WTC11 (cell line): ENCODE measurements around the gene LGALS1. TPM values are rescaled to one million over a fixed set of nuclear protein-coding genes. Genes with fewer than 3 reads are reported as not detected.

Source experiments
- ATAC-seq: fragments of 200-7000 bp; cut with Tn5 transposase; 2 replicates; pipeline ENCODE4 v1.10.0; 2021; ENCODE audit warnings: mild to moderate bottlenecking, moderate library complexity
- CTCF ChIA-PET: fragments of 300-600 bp; sonication (Branson Sonifier 250); formaldehyde crosslinking; loops from one replicate; lab custom pipeline; 2021; ENCODE audit warnings: antibody characterized with exemption; lab: Charles Lee
- POLR2A ChIA-PET: fragments of 350-600 bp; sonication (Branson Sonifier 250); formaldehyde crosslinking; loops from one replicate; lab custom pipeline; 2021; ENCODE audit warnings: antibody characterized with exemption; lab: Charles Lee
- DNase-seq: peaks from one replicate; pipeline ENCODE4 v3.0.0; 2021; ENCODE audit warnings: low spot score
- H3K27ac Mint-ChIP-seq: 2 replicates; pipeline ENCODE4 v1.8.0; 2021; ENCODE audit warnings: mixed read lengths
- H3K27me3 Mint-ChIP-seq: 2 replicates; pipeline ENCODE4 v1.8.0; 2021; ENCODE audit warnings: low read depth, mild to moderate bottlenecking, moderate library complexity, mixed read lengths
- H3K36me3 Mint-ChIP-seq: 2 replicates; pipeline ENCODE4 v1.8.0; 2021; ENCODE audit warnings: mixed read lengths
- H3K4me1 Mint-ChIP-seq: 2 replicates; pipeline ENCODE4 v1.8.0; 2022; ENCODE audit warnings: mixed read lengths
- H3K4me3 Mint-ChIP-seq: 2 replicates; pipeline ENCODE4 v1.8.0; 2021; ENCODE audit warnings: mild to moderate bottlenecking, moderate library complexity, mixed read lengths
- H3K9me3 Mint-ChIP-seq: 2 replicates; pipeline ENCODE4 v1.8.0; 2021; ENCODE audit warnings: mixed read lengths
- ATF1 ChIP-seq: sonication (generic); formaldehyde crosslinking; IDR thresholded peaks from 2 replicates; pipeline ENCODE4 v1.8.1; 2023; ENCODE audit warnings: mild to moderate bottlenecking, moderate library complexity, missing genetic modification reagents
- ATF3 ChIP-seq: sonication (generic); formaldehyde crosslinking; conservative IDR thresholded peaks from 2 replicates; pipeline ENCODE4 v1.8.1; 2022; ENCODE audit warnings: mild to moderate bottlenecking, missing genetic modification reagents
- ATF6 ChIP-seq: sonication (generic); formaldehyde crosslinking; IDR thresholded peaks from 2 replicates; pipeline ENCODE4 v1.8.1; 2023; ENCODE audit warnings: mild to moderate bottlenecking, missing genetic modification reagents
- CREB1 ChIP-seq: sonication (generic); formaldehyde crosslinking; IDR thresholded peaks from 2 replicates; pipeline ENCODE4 v1.8.0; 2023; ENCODE audit warnings: mild to moderate bottlenecking, missing genetic modification reagents
- CREM ChIP-seq: sonication (generic); formaldehyde crosslinking; IDR thresholded peaks from 2 replicates; pipeline ENCODE4 v1.8.1; 2022; ENCODE audit warnings: mild to moderate bottlenecking, missing genetic modification reagents, moderate library complexity
- E2F4 ChIP-seq: sonication (generic); formaldehyde crosslinking; IDR thresholded peaks from 2 replicates; pipeline ENCODE4 v1.8.1; 2022; ENCODE audit warnings: low read depth, mild to moderate bottlenecking, moderate library complexity, missing genetic modification reagents, borderline replicate concordance
- E2F5 ChIP-seq: sonication (generic); formaldehyde crosslinking; IDR thresholded peaks from 2 replicates; pipeline ENCODE4 v1.8.1; 2022; ENCODE audit warnings: mild to moderate bottlenecking, moderate library complexity, missing genetic modification reagents
- FOXK1 ChIP-seq: sonication (generic); formaldehyde crosslinking; IDR thresholded peaks from 2 replicates; pipeline ENCODE4 v1.8.0; 2022; ENCODE audit warnings: mild to moderate bottlenecking, moderate library complexity, missing genetic modification reagents
- IRF2 ChIP-seq: sonication (generic); formaldehyde crosslinking; IDR thresholded peaks from 2 replicates; pipeline ENCODE4 v1.8.0; 2022; ENCODE audit warnings: low read depth, missing genetic modification reagents, borderline replicate concordance
- JUN ChIP-seq: sonication (generic); formaldehyde crosslinking; IDR thresholded peaks from 2 replicates; pipeline ENCODE4 v1.8.0; 2023; ENCODE audit warnings: mild to moderate bottlenecking, missing genetic modification reagents
- MYBL2 ChIP-seq: sonication (generic); formaldehyde crosslinking; IDR thresholded peaks from 2 replicates; pipeline ENCODE4 v1.8.1; 2023; ENCODE audit warnings: mild to moderate bottlenecking, moderate library complexity, missing genetic modification reagents
- NFE2L1 ChIP-seq: sonication (generic); formaldehyde crosslinking; IDR thresholded peaks from 2 replicates; pipeline ENCODE4 v1.8.1; 2023; ENCODE audit warnings: missing genetic modification reagents
- NFYB ChIP-seq: sonication (generic); formaldehyde crosslinking; conservative IDR thresholded peaks from 2 replicates; pipeline ENCODE4 v1.8.0; 2022; ENCODE audit warnings: low read depth, missing genetic modification reagents
- SMAD4 ChIP-seq: sonication (generic); formaldehyde crosslinking; IDR thresholded peaks from 2 replicates; pipeline ENCODE4 v1.8.0; 2022; ENCODE audit warnings: mild to moderate bottlenecking, missing genetic modification reagents
- SOX15 ChIP-seq: fragments of 250-450 bp; sonication (Bioruptor Pico); IDR thresholded peaks from 2 replicates; pipeline ENCODE4 v1.9.0; 2021; ENCODE audit warnings: mild to moderate bottlenecking
- STAT6 ChIP-seq: sonication (generic); formaldehyde crosslinking; conservative IDR thresholded peaks from 2 replicates; pipeline ENCODE4 v1.8.1; 2023; ENCODE audit warnings: mild to moderate bottlenecking, low read depth, missing genetic modification reagents, moderate library complexity
- TCF7 ChIP-seq: sonication (generic); formaldehyde crosslinking; IDR thresholded peaks from 2 replicates; pipeline ENCODE4 v1.8.0; 2022; ENCODE audit warnings: mild to moderate bottlenecking, low read depth, missing genetic modification reagents, moderate library complexity
- TEAD4 ChIP-seq: sonication (generic); formaldehyde crosslinking; IDR thresholded peaks from 2 replicates; pipeline ENCODE4 v1.8.0; 2022; ENCODE audit warnings: mild to moderate bottlenecking, missing genetic modification reagents
- ZBTB21 ChIP-seq: sonication (generic); formaldehyde crosslinking; IDR thresholded peaks from 2 replicates; pipeline ENCODE4 v1.8.1; 2023; ENCODE audit warnings: mild to moderate bottlenecking, missing genetic modification reagents, borderline replicate concordance
- ZMAT4 ChIP-seq: fragments of 250-450 bp; sonication (Bioruptor Pico); IDR thresholded peaks from 2 replicates; pipeline ENCODE4 v1.9.0; 2021; ENCODE audit warnings: mild to moderate bottlenecking
- ZNF121 ChIP-seq: sonication (generic); formaldehyde crosslinking; IDR thresholded peaks from 2 replicates; pipeline ENCODE4 v1.8.0; 2023; ENCODE audit warnings: missing genetic modification reagents
- ZNF232 ChIP-seq: sonication (generic); formaldehyde crosslinking; IDR thresholded peaks from 2 replicates; pipeline ENCODE4 v1.8.0; 2022; ENCODE audit warnings: mild to moderate bottlenecking, missing genetic modification reagents
- ZNF416 ChIP-seq: fragments of 250-450 bp; sonication (Bioruptor Pico); IDR thresholded peaks from 2 replicates; pipeline ENCODE4 v1.9.0; 2021; ENCODE audit warnings: mild to moderate bottlenecking, inconsistent platforms
- ZNF423 ChIP-seq: fragments of 250-450 bp; sonication (Bioruptor Pico); IDR thresholded peaks from 2 replicates; pipeline ENCODE4 v2.1.2; 2022; ENCODE audit warnings: mild to moderate bottlenecking, moderate library complexity
- total RNA-seq: library from RNA; stranded (reverse); gene quantifications from 3 replicates; pipeline ENCODE4 v1.2.3, GENCODE V29; 2021

The LGALS1 gene
- total RNA-seq, 1 experiment from 2014 or later, result 17.3 TPM

- TF ChIP-seq E2F5 (CRISPR knock-in tag) (0 out of 2 replicates have a peak, but pooled peaks have one; percentile 6), JUN (peak; percentile 62; the same call in 1 of the 2 replicates), MYBL2 (0 out of 2 replicates have a peak, but pooled peaks have one; percentile 9), NFYB (CRISPR knock-in tag) (peak; percentile 34; the same call in 1 of the 2 replicates), ZNF121 (CRISPR knock-in tag) (peak; percentile 95; the same call in 1 of the 2 replicates), NFE2L1 (CRISPR knock-in tag) (peak; percentile 26; the same call in 1 of the 2 replicates), ZNF232 (CRISPR knock-in tag) (0 out of 2 replicates have a peak, but pooled peaks have one; percentile 51), FOXK1 (CRISPR knock-in tag) (peak; percentile 47; the same call in 1 of the 2 replicates)
- TF ChIP-seq, all 79 proteins: peak for 22
These were observed 10.9 kb downstream of the LGALS1 start, which contains the start of gene NOL12 (continued) for GRCh38 chr22:37686002-37686982.

GRCh38 chr22:37690407-37690806 lies 15.0 kb downstream of the LGALS1 start:
- Mint-ChIP-seq H3K36me3 (peaks cover 33% of the 10 kb centered on the region), H3K27me3 (no peaks in the 10 kb centered on the region), H3K9me3 (no peaks in the 10 kb centered on the region), H3K27ac (no peak overlapping the region)
- DNase-seq, result no peak
- POLR2A ChIA-PET, result no interaction called here
- no peak for TF ChIP-seq ZMAT4 (CRISPR knock-in tag)
- no peak for TF ChIP-seq CREB1
- no peak for TF ChIP-seq ZBTB21 (CRISPR knock-in tag)
- TF ChIP-seq TEAD4 (CRISPR knock-in tag), result no peak
- TF ChIP-seq, all 79 proteins: peak for 0
- H3K4me1 Mint-ChIP-seq, result peaks cover 10% of the 10 kb centered on the region
- no peak overlapping the region for H3K4me3 Mint-ChIP-seq
- CTCF ChIA-PET, result interaction anchor here (1.0 to 3.0 kb wide), 2 partner anchors 9 to 47 kb away, joined by 5 to 7 read pairs; no protein-coding TSS in a partner anchor
- no peak for ATAC-seq

- Mint-ChIP-seq H3K36me3 (peaks cover 33% of the 10 kb centered on the region), H3K4me1 (peaks cover 14% of the 10 kb centered on the region), H3K27me3 (no peaks in the 10 kb centered on the region), H3K4me3 (no peak overlapping the region), H3K27ac (no peak overlapping the region), H3K9me3 (no peaks in the 10 kb centered on the region)
- no peak for DNase-seq
- ChIA-PET CTCF (interaction anchor here (1.0 to 3.0 kb wide), 2 partner anchors 8 to 48 kb away, joined by 3 to 7 read pairs; no protein-coding TSS in a partner anchor), POLR2A (no interaction called here)
- ATAC-seq, result no peak
- TF ChIP-seq ZBTB21 (CRISPR knock-in tag) (no peak), SMAD4 (CRISPR knock-in tag) (no peak), ATF3 (CRISPR knock-in tag) (no peak), ATF6 (no peak), STAT6 (no peak), IRF2 (CRISPR knock-in tag) (no peak), CREM (CRISPR knock-in tag) (no peak), ZNF416 (CRISPR knock-in tag) (no peak), ATF1 (CRISPR knock-in tag) (no peak), SOX15 (CRISPR knock-in tag) (no peak), TCF7 (CRISPR knock-in tag) (no peak), NFE2L1 (CRISPR knock-in tag) (no peak), CREB1 (no peak), ZNF423 (CRISPR knock-in tag) (no peak), E2F4 (no peak)
These were observed 15.6 kb downstream of the LGALS1 start for GRCh38 chr22:37690901-37691504.
